ENCODE measurements around the gene C16orf89.
"Not testable (repeated sequence)": the region's sequence is repeated elsewhere in the genome, so short reads cannot be mapped to it uniquely, and the experiment has no call there.

C16orf89 gene

DNA sequence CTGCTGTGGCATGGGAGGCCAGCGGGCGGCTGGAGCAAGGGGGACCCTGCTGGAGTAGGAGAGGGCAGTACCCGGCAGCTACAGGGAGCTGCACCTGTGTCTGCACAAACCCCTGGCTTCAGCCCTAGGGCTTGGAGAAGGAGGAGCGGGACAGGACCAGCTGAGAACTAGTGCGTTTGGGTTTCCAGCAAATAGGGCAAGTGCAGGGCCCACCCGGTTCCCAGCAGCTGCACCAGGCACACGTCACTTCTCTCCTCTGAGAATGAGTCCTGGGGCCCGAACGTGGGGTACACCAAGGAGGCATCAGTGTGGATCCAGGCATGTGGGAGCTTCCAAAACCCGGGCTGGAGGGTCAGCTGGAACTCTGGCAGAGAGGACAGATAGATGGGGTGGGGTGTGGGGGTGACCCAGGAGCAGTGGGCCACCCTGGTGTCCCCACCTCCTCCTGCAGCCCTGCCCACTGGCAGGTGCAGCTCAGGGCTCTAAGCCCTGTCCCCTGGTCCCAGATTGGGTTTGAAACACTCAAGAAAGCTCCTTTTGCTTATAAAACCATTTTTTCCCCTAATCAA is 5.6 kb downstream of the C16orf89 start:
- DNase-seq (ENCODE audit: low spot score) = no peak

DNA sequence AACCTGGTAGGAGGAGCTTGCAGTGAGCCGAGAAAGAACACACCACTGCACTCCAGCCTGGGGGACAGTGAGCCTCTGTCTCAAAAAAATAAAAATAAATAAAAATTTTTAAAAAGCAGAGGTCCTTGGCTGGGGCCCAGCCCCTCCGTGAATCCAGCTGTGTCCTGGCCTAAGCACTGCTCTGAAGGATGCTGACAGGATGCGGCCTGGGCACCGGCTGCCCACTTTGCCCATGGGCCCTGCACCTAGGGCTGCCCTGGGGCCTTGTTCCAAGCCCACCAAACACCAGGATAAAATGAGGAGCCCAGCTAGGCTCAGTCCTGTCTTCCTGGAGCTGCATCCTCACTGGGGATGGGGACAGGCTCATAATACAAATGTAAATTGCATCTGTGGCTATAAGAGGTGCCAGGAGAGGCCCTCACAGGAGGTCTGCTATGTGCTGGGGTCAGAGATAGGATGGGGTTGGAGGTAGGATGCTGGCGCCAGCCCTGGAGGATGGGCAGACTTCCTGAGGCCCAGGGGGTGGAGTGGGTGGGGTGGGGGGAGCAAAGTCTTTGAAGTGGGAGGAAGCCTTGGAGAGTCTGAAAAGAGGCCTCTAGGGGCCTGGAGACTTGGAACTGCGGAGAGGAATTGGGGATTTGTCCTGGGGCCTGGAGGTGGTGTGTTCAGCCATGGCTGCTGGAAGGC is 6.2 kb downstream of the C16orf89 start:
- DNase-seq (ENCODE audit: low spot score) = no peak

DNA sequence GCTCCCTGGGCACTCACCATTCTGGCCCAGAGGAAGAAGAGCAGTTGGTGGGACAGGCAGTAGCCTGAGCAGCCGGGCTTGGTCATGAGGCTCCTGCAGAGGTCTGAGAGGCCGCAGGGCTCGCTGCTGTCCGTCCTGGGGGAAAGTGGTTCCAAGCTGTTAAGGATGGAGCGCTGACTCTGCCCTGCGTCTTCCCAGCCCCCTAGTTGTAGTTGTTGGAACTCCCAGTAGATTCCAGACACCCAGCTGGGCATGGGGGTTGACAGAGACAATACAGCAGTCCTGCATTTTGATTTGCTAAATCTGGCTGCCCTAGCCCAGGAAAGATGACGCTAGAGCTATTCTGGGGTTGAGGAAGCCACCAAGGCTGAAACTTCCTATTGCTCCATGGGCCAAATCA is 7.3 kb downstream of the C16orf89 start:
- peak; percentile 54 for DNase-seq (ENCODE audit: low spot score)

DNA sequence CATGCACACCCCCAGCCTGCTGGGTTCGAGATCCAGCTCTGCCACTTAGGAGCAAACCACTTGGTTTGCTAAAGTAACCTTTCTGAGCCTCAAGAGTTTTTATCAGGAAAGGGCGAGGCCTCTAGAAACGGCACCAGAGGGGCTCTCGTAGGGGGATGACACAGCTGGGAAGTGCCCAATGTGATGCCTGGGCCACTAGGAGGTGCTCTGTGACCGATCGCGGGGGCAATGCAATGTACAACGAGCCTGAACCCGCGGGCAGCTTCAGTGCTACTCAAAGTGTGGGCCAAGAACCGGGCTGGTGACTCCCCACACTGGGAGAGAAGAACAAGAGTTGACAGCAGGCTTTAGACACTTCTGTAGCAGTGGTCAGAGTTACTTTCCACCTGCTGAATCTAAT is 9.4 kb downstream of the C16orf89 start:
- peak; percentile 33 for DNase-seq (ENCODE audit: low spot score)

DNA sequence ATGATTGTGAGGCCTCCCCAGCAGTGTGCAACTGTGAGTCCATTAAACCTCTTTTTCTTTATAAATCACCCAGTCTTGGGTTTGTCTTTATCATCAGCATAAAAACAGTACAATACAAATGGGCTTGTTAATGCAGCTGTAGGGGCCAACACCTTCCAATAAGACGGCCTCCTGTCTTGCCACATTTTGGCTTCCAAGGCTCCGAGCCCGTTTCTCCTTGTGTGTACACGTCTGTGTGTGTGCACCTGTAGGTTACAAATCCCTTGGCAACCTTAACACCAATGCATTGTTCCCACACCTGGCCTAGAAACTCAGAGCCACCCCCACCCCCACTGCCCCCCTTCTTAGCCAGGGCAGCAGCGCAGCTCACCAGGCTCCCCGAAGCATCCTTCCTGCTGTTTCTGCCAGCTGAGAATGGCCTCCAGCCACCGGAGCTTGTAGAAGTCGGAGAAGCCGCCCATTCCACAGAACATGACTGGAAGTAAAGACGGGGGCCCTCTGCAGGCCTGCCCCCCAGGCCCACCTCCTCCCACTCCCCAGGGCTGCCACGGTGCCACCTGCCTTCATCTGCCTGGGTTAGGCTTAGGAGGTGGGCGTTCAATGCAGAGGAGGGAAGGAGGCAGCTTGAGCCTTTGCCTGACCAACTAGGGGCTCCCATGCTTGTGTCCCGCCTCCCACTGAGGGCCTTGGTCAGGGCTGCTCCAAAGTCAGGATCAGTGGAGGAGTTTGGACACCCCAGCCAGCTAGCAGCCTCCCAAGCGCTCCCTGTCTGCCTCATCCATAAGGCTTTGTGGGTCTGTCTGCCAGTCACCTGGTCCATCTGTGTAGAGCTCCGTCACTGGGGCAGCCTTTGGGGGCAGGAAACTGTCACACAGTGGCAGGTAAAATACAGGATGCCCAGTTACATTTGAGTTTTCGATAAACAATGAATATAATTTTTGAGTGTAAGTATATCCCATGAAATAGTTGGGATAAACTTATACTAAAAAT is 10.6 kb downstream of the C16orf89 start:
- no peak for DNase-seq (ENCODE audit: low spot score)

DNA sequence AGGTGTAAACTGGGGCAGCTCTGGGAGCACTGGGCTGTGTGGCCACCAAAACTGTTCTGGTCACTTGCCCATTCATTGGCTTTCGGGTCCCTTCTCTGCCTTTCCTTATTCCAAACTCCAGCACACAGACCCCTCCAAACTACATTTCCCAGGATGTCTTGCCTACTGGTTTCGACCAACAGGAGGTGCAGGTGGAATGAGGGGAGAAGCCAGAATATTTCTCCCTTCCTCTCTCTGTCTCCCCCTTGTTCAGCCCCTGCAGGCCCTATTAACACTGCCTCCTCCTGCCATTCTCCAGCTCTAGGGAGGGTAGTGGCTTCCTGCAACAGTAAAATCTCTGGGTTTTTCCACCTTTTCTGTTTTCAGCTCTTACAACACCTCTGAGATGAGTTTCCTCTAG is 18.8 kb downstream of the C16orf89 start:
- no peak for DNase-seq (ENCODE audit: low spot score)

DNA sequence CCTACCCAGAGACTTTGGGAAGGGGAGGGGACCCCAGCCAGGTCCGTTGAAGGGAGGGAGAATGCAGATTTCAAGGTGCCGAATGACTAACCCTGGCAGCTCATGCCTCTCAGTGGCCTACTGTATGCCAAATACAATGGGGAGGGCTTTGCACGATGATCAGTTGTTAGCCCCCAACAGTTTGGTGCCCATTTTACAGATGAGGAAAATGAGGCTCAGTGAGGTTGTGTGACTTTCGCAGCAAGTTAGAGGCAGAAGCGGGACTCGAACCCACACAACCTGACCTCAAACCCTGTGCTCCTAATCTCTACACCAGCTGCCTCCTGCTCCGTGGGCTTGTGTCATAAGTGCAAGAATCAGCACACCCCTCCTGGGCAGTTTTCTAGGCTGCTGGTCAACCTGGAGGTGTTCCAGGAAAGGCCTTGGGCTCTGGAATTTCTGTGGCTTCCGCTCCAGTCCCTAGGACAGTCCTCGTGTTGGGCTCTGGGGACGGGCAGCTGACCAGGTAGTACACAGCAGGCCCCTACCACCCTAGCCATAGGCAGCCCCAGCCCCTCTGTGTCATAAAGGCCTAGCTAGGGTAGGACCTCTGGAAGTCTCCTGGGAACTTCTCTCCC is 20.1 kb downstream of the C16orf89 start:
- DNase-seq (ENCODE audit: low spot score) = no peak

DNA sequence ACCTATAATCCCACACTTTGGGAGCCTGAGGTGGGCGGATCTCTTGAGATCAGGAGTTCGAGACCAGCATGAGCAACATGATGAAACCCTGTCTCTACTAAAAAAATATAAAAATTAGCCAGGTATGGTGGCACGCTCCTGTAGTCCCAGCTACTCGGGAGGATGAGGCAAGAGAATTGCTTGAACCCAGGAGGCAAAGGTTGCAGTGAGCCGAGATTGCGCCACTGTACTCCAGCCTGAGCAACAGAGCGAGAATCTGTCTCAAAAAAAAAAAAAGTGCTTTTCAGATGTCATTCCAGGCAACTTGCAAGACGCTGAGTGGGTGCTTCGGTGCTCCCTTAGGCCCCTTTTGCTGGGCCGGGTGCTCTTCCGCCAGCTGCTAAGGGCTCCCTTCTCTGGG is 21.2 kb downstream of the C16orf89 start:
- not testable (repeated sequence) for DNase-seq (ENCODE audit: low spot score)

DNA sequence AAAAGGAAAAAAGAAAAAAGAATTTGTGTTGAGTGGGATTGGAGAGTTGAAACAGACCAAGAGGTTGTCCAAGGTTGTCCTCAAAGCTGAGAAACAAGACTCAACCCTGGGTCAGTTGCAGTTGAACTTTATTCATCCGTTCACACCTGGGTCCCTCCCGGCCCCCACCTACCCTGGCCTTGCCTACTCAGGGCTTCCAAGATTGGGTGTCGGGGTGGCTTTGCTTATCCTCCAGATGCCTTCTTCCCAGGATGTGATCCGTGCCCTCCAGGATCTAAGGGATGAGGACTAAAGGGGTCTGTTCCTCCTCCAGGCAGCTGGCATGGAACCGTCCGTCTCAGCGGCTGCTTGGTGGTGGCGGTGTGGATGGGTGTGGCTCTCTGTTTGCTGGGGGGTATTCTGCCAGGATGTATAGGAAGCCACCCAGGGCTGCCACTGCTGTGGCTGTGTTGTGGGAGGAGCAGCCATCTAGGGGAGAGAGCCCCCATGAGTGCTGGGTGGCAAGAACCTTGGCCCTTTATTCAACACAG is 21.7 kb downstream of the C16orf89 start:
- DNase-seq (ENCODE audit: low spot score) = no peak

DNA sequence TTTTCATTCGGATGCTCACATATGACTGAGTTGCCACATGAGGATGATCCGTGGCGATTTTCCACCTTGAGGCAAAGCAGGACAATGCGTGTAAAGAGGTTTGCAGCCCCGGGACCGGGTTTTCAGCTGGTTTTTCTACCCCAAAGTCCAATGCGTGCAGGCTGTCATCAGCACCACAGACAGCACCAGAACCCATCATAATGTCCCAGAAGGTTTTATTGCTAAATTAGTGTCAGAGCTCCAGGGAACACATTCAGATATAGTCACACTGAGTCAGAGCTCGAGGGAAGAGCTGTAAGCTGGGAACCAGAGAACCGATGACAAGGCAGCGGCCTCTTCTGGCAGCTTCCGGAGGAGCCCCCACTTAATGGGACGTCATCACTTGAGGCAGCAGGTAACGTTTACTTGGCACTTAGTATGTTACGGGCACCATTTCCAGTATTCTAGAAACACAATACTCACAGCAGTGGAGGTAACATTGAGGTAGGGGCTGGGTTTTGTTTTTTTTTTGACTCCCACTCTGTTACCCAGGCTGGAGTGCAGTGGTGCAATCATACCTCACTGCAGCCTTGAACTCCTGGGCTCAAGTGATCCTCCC is 23.1 kb downstream of the C16orf89 start:
- DNase-seq (ENCODE audit: low spot score) = no peak

DNA sequence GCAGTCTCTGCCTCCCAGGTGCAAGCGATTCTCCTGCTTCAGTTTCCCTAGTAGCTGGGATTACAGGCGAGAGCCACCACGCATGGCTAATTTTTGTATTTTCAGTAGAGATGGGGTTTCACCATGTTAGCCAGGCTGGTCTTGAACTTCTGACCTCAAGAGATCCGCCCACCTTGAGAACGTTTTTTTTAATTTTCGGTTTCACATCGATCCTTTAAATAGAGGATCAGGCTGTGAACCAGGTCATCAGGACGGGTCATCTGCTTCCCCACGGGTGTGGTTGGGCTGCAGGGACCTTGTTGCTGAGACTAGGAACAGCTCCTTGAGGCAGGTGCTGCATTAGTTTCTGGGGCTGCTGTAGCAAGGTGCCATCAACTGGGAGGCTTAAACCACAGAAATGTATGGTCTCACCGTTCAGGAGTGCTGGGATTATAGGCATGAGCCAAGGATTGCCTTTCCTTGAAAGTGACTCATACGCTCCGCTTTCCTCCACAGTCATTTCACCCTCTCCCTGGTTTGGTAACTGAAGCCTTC is 24.1 kb downstream of the C16orf89 start:
- no peak for DNase-seq (ENCODE audit: low spot score)

DNA sequence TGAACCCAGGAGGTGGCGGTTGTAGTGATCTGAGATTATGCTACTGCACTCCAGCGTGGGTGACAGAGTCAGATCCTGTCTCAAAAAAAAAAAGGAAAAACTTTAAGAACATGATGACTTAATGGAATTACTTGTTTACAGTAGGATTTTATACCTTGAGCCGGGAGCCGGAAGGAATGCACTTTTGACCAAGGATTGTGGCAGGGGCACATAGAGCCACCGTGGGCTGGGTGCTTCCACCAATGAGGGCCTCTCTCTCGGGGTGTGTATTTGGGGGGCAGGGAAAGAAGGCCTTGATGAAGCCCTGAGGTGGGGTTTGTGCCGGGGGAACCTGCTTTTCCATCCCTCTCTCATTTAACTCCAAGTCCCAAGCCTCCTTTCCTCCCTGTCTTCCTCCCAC is 25.3 kb downstream of the C16orf89 start:
- no peak for DNase-seq (ENCODE audit: low spot score)

DNA sequence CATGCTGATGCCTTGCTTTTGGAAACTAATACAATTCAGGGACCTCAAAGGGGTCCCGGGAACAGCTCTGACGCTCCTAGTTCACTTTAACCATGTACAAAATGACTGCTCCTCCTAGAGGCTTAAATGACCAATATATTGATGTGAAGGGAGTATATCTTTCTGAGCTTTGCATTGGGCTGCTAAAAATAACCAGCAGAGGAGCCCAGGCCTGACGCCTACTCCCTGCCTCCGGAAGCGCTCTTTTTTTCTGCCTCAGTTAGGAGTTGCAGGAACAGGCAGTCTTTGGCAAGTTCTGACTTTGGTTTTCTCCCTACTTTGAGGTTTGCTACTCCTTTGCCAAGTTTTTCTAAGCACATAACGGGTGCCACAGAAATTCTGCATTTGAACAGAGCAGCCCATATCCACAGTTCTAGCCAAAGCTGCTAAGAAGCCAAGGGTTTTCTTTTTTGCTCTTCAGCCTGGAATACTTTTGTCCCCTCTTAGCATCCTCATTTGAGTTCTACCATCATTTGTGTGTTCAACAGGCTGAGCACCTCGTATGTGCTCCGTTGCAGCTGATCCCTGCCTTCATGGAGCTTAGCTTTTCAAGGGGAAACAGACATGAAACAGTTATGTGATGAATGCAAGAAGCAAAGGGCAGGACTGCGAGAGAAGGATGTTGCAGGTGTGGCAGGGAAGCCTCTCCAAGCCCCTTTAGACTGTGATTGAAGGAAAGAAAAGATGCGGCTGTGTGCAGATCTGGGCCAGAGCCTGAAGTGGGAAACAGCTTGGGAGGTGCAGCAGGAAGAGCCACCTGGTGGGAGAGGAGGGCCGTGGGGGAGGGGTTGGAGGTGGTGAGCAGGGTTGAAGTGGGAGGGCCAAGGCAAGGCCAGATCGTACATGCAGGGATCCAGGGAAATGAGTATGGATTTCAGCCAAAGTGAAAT is 29.3 kb downstream of the C16orf89 start:
- no peak for DNase-seq (ENCODE audit: low spot score)

DNA sequence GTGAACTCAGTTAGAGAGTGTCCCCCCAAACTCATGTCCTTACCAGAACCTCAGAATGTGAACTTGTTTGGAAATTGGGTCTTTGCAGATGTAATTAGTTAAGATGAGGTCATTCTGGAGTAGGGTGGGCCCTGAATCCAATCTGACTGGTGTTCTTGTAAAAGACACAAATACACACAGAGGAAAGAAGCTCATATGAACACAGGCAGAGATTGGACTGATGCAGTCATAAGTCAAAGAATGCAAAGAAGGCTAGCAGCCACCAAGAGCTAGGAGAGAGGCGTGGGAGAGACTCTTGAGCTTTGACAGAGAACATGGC is 29.9 kb downstream of the C16orf89 start:
- DNase-seq (ENCODE audit: low spot score) = no peak

DNA sequence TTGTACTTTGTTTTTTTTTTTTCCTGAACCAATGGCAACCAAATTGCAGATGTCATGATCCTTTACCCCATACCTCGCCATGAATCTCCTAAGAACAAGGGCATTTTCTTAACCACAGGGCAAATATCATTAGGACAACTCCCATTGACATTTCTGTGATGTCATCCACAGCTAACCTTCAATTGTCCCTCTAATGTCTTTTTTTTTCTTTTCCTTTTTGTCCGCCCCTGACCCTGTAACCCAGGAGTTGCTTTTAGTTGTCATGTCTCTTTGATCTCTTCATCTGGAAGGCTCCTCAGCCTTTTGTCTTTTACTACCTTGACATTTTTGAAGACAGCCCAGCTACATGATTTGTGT is 31.6 kb downstream of the C16orf89 start:
- DNase-seq (ENCODE audit: low spot score) = no peak

DNA sequence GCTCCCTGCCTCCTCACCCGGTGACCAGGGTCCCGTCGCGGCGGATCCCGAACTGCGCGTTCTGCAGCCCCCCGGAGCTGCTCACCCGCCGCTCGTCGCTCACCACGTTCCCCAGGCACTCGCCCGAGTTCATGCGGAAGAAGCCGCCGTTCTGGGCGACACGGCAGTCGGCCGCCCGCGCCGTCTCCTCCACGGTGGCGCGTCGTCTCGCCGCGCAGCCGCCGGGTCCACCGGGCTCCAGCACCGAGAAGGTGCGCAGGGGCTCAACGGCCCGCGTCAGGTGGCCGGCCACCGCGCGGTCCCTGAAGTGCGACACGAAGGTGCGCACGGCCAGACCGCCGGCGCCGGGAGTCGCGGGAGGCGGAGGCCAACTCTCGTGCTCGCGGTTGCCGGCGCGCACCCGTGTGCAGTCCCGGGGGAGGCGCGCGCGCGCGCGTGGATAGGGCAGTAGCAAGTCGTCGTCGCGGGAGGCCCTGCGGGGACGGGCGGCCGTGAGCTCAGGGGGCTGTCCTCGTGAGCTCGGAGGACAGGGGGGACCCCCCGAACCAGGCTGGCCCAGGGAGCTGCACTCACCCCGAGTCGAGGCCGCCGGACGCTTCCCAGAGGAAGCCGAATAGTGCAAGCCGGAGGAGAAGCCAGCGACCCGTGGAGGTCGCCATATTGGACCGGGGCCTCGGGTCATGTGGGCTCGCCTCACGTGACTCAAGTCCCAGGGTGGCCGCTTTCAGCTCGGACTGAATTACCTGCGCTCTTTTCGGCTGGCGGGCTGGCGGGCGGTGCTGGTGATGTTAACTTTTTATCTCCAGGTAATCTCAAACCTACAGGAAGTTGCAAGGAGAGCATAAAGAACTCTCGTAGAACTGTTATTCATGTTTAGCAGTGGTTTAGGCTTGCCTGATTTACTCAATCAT is 32.2 kb downstream of the C16orf89 start, which contains the start of gene NAGPA:
NAGPA (minus strand) TSS at position 680 of the 911 bp plus-strand sequence; CDS start at position 659, 21 bp downstream.
- DNase-seq (ENCODE audit: low spot score) = peak; percentile 81

DNA sequence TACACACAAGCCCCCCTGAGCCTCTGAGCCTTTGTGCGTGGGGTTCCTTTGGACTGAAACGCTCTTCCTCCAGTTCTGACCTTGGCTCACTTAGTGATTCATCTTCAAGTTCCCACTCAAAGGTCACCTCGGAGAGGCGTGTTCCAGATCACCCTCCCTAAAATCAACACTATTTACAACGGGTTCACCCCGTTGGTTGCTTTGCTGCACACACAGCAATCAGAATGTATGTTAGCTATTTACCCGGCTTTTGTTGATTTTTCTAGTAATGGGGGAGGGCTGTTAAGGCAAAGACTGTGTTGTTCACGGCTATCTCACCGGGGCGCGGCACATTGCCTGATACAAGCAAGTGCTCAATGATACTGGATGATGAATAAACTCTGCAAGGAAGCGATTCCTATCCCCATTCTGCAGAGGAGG is 33.0 kb downstream of the C16orf89 start:
- no peak for DNase-seq (ENCODE audit: low spot score)

DNA sequence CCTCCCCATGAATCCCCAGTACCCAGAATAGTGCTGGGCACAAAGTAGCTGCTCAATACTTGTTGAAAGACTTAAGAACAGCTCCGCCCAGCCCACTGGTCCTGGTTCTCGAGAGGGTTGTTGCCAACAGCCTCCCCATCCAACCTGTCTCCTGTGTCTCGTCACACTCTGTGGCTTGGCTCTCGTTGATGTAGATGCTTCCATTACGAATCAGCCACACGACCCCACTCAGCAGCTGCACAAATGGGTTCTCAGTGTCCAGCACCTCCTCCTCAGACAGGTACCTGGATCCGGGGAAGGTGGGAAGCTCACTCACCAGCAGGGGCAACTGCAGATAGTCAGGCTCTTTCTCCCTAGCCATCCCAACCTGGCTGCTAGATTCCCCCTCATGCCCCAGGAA is 34.2 kb downstream of the C16orf89 start:
- DNase-seq (ENCODE audit: low spot score) = no peak

Data from SK-N-DZ (cell line).